Measurements from ENCODE around the gene NCOA1. TPM values are rescaled to one million over a fixed set of nuclear protein-coding genes. Genes with fewer than 3 reads are reported as not detected.

The NCOA1 gene
- polyA plus RNA-seq, 1 donor from 2014 or later: 8.7 TPM

- Mint-ChIP-seq H3K27ac (peak overlapping the region; percentile 97 to 98 (median 98)), H3K27me3 (no peaks in the 10 kb centered on the region), H3K4me3 (peak overlapping the region; percentile 82 to 98 (median 98)), H3K9me3 (no peaks in the 10 kb centered on the region), H3K36me3 (no peaks in the 10 kb centered on the region), H3K4me1 (peaks cover 28 to 41% (median 37%) of the 10 kb centered on the region in 3 donors)
Observed at GRCh38 chr2:24489465-24490180, 1.4 kb upstream of the NCOA1 start.

- H3K27ac Mint-ChIP-seq: peak overlapping the region; percentile 97 to 98 (median 98)
- peak overlapping the region; percentile 82 to 98 (median 98) for H3K4me3 Mint-ChIP-seq
- H3K27me3 Mint-ChIP-seq: no peaks in the 10 kb centered on the region
- H3K4me1 Mint-ChIP-seq: peaks cover 28 to 41% (median 38%) of the 10 kb centered on the region in 3 donors
- H3K36me3 Mint-ChIP-seq: no peaks in the 10 kb centered on the region
- H3K9me3 Mint-ChIP-seq: no peaks in the 10 kb centered on the region
Observed at GRCh38 chr2:24490181-24490689, 819 bp upstream of the NCOA1 start.

GRCh38 chr2:24491542-24492420 is 727 bp downstream of the NCOA1 start:
- peaks cover 30 to 44% (median 41%) of the 10 kb centered on the region in 3 donors for H3K4me1 Mint-ChIP-seq
- peak overlapping the region; percentile 78 to 98 (median 86) for H3K4me3 Mint-ChIP-seq
- H3K27me3 Mint-ChIP-seq: no peaks in the 10 kb centered on the region
- peak overlapping the region; percentile 24 to 93 (median 75) for H3K27ac Mint-ChIP-seq
- no peaks in the 10 kb centered on the region for H3K9me3 Mint-ChIP-seq
- no peaks in the 10 kb centered on the region for H3K36me3 Mint-ChIP-seq

DNA sequence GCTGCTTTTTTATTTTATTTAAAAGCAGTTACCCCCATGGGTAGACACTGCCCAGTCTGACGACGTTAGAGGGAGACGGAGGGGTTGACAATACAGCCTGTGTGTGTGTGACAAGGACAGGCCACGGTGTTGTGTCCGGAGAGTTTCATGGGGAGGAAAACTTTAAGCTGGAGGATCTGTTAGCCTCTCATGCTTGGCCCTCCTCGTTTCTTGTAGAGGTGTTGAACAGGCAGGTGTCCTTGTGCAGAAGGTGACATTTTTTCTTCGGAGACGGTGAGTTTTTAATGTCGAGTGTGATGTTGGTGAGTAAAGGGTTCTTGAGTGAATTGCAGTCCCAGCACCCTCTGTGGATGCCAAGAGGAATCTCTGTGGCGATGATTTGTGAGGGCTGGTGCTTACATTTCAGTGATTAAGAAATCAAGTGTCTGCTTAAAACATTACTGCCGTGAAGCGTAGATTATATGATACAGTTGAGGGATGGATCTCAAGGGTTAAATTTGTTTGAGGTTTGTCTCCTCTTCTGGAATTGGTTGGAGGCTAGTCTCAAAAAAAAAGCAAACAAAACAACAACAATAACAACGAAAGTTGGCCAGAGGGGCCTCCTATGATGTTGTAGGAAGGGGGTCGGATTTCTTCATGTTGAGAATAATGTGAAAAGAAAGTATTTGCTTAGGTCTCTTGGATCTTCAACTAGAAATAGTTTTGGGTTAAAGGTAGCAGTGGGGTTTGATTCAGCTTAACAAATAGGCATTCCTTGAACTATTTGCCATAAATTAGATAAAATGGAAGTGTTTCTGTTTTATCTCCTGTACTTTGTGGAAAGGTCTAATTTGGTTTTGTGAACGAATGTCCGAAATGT is 1.6 kb downstream of the NCOA1 start:
- Mint-ChIP-seq H3K4me1 (peaks cover 32 to 49% (median 41%) of the 10 kb centered on the region in 3 donors), H3K27ac (peak overlapping the region; percentile 24 to 93 (median 75)), H3K4me3 (peak overlapping the region; percentile 78 to 92 (median 85)), H3K27me3 (no peaks in the 10 kb centered on the region), H3K9me3 (no peaks in the 10 kb centered on the region), H3K36me3 (no peaks in the 10 kb centered on the region)

DNA sequence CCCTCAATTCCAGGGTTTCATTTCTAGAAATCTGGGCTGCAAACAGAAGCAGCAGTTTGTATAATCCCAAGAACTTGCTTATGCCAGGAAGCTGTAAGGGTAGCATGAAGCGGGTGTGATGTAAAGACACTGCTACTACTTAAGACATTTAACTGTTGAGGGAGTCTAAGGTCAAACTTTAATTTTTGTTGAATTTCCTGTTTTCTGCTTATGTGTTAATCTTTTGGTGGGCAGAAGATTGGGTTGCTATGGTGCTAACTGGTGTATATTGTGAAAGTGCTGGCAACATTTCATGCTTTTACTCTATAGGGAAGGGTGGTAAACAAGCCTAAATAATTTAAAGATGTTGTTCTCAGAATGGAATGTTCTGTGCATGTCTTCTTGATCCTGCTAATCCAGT is 2.7 kb downstream of the NCOA1 start:
- Mint-ChIP-seq H3K27ac (peak overlapping the region; percentile 24 to 75 (median 49)), H3K4me3 (peak overlapping the region in 3 of 4 donors; percentile 25 to 78 (median 65)), H3K9me3 (no peaks in the 10 kb centered on the region), H3K4me1 (peaks cover 36 to 54% (median 49%) of the 10 kb centered on the region in 3 donors), H3K27me3 (no peaks in the 10 kb centered on the region), H3K36me3 (no peaks in the 10 kb centered on the region)

DNA sequence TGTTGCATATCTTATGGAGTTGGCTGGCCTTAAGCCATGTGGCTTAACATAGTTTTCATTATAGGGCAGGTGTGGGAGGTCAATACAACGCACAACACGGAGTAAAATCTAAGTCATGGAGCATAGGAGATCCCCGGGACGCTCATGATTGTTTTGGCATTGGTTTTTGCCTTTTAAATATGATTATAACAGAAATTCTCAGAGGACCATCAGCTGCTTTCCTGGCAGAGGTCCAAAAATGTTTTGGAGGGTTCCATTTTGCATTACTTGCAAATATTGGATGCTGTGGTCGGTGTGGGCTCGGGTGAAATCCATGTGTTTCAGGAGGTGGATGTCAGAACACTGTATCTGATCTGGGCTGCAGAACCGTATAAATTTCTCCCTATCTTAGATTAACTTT is 3.4 kb downstream of the NCOA1 start:
- Mint-ChIP-seq H3K9me3 (no peaks in the 10 kb centered on the region), H3K4me3 (peak overlapping the region in 1 of 4 donors; percentile 78), H3K4me1 (peaks cover 34 to 52% (median 50%) of the 10 kb centered on the region in 3 donors), H3K27me3 (no peaks in the 10 kb centered on the region), H3K27ac (peak overlapping the region in 1 of 3 donors; percentile 75), H3K36me3 (no peaks in the 10 kb centered on the region)

GRCh38 chr2:24495451-24495850 is 4.4 kb downstream of the NCOA1 start:
- H3K9me3 Mint-ChIP-seq: no peaks in the 10 kb centered on the region
- H3K36me3 Mint-ChIP-seq: no peaks in the 10 kb centered on the region
- no peaks in the 10 kb centered on the region for H3K27me3 Mint-ChIP-seq
- no peak overlapping the region for H3K4me3 Mint-ChIP-seq
- H3K27ac Mint-ChIP-seq: no peak overlapping the region
- H3K4me1 Mint-ChIP-seq: peaks cover 25 to 46% (median 45%) of the 10 kb centered on the region in 3 donors

DNA sequence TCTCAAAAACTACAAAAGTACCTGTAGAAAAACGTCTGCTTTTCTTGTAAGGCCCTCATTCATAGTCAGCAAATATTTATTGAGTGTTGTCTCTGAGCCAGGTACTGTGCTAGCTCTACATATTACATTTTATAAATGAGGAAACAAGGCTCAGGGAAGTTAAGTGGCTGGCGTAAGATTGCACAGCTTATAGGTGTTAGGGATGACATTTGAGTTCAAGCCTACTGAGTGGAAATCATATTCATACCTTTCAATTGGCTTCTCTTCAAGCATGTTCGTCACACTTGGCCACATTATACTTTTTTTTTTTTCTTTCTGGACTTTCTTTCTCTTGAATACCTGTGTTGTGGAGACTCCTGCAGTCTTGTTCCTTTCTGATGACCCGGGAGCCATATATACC is 5.9 kb downstream of the NCOA1 start:
- no peak overlapping the region for H3K27ac Mint-ChIP-seq
- H3K36me3 Mint-ChIP-seq: no peaks in the 10 kb centered on the region
- no peaks in the 10 kb centered on the region for H3K9me3 Mint-ChIP-seq
- H3K4me1 Mint-ChIP-seq: peaks cover 25 to 49% (median 47%) of the 10 kb centered on the region in 3 donors
- no peaks in the 10 kb centered on the region for H3K27me3 Mint-ChIP-seq
- H3K4me3 Mint-ChIP-seq: no peak overlapping the region

DNA sequence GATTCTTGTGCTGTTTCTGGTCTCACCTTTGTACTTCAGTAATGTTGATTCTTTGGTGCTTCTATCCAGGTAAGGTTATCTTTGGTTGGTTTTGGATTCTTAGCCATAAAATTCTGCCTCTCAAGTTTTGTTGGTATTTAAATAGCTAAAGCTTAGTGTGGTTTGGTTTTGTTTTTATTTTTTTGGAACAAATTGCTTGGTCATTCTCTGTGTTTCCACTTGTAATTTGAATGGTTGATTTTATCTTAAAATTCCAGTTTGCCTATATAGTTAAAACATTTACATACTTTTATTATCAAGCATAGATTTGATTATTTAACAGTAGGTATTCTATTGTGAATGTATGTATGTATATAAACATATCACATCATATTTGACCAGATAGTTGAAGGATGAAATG is 6.6 kb downstream of the NCOA1 start:
- H3K4me3 Mint-ChIP-seq: no peak overlapping the region
- no peaks in the 10 kb centered on the region for H3K27me3 Mint-ChIP-seq
- no peak overlapping the region for H3K27ac Mint-ChIP-seq
- H3K36me3 Mint-ChIP-seq: no peaks in the 10 kb centered on the region
- H3K9me3 Mint-ChIP-seq: no peaks in the 10 kb centered on the region
- peaks cover 19 to 49% (median 46%) of the 10 kb centered on the region in 3 donors for H3K4me1 Mint-ChIP-seq

DNA sequence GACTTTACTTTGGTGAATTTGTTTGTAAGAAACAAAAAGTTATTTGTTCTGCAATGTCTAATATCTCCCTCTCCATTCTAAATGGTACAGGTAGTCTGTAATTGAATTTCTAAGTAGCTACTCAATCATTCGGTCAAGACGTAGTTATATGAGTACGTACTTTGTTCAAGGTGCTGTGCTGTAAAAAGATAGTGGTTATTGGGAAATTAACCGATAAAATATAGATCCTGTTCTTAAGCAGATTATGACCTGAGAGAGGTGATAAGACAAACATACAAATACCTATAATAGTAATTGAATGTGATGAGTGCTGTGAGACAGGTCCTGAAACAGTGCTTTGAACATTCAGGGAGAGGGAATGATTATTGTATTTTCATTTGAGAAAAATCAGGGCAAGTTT is 7.1 kb downstream of the NCOA1 start:
- Mint-ChIP-seq H3K27me3 (no peaks in the 10 kb centered on the region), H3K4me1 (peaks cover 15 to 49% (median 46%) of the 10 kb centered on the region in 3 donors), H3K36me3 (no peaks in the 10 kb centered on the region), H3K4me3 (no peak overlapping the region), H3K27ac (peak overlapping the region in 1 of 3 donors; percentile 1), H3K9me3 (no peaks in the 10 kb centered on the region)

- H3K27ac Mint-ChIP-seq: no peak overlapping the region
- peaks cover 2% of the 10 kb centered on the region for H3K36me3 Mint-ChIP-seq
- H3K9me3 Mint-ChIP-seq: no peaks in the 10 kb centered on the region
- no peaks in the 10 kb centered on the region for H3K27me3 Mint-ChIP-seq
- H3K4me1 Mint-ChIP-seq: peaks cover 17 to 52% (median 34%) of the 10 kb centered on the region in 3 donors
- no peak overlapping the region for H3K4me3 Mint-ChIP-seq
Observed at GRCh38 chr2:24501813-24502212, 10.8 kb downstream of the NCOA1 start.

DNA sequence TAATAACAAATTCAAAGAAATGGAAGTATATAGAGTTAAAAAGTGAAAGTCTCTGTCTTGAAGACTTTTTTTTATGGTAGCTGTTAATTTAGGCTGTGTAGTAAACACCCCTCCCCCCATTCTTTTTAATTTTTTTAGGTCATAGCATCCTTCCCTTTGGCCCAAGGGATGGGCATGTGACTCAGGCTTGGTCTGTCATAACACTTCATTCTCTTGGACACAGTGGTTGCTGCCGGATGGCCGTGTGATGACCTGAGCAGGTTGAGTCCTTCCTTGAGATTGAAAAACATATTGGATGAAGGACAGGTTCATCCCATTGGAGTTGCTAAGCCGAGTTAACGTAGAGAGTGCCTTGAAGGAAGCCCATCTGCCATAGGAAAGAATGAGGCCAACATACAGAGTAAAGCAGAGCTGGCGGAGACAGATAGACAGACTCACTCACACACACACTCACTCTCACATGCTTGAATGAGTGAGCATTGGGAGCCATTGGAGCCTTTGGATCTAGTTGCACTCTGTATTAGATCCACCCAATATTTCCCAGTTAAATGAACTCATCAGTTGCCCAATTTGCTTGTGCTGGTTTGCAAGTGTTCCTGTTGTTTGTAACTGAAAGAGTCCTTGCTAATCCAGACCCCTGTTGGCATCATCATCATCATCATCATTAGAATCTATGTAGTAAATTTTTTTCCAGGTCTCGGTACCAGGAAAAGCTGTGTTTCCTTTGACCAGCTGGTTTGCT is 14.7 kb downstream of the NCOA1 start:
- H3K27ac Mint-ChIP-seq: peak overlapping the region in 1 of 3 donors; percentile 25
- peaks cover 31 to 63% (median 40%) of the 10 kb centered on the region in 3 donors for H3K4me1 Mint-ChIP-seq
- H3K36me3 Mint-ChIP-seq: peaks cover 2% of the 10 kb centered on the region

DNA sequence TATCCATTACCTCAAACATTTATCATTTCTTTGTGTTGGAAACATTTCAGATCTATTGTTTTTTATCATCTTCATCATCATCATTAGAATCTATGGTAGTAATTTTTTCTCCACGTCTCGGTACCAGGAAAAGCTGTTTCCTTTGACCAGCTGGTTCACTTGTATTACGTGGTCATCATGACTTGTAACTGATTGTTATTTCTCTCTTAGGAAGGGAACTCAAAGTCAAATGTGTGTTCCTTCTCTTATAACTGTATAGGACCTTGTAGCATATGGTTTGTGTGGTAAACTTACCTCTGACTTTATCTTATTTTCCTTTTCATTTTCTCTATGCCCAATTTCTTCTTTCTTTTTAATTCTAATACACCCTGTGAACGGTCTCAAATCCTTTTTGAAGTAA is 16.5 kb downstream of the NCOA1 start:
- Mint-ChIP-seq H3K27ac (no peak overlapping the region), H3K4me3 (peak overlapping the region in 1 of 4 donors; percentile 49), H3K36me3 (peaks cover 8% of the 10 kb centered on the region), H3K4me1 (peaks cover 39 to 59% (median 51%) of the 10 kb centered on the region in 3 donors), H3K27me3 (no peaks in the 10 kb centered on the region), H3K9me3 (no peaks in the 10 kb centered on the region)

More for the DNA sequence above, 14.7 kb downstream of the NCOA1 start:
- Mint-ChIP-seq H3K27me3 (no peaks in the 10 kb centered on the region), H3K4me3 (peak overlapping the region in 1 of 4 donors; percentile 61), H3K9me3 (no peaks in the 10 kb centered on the region)

GRCh38 chr2:24508878-24509277 is 17.8 kb downstream of the NCOA1 start:
- H3K27ac Mint-ChIP-seq: peak overlapping the region in 2 of 3 donors; percentile 12 to 13
- no peak overlapping the region for H3K4me3 Mint-ChIP-seq
- peaks cover 8% of the 10 kb centered on the region for H3K36me3 Mint-ChIP-seq
- no peaks in the 10 kb centered on the region for H3K9me3 Mint-ChIP-seq
- no peaks in the 10 kb centered on the region for H3K27me3 Mint-ChIP-seq
- H3K4me1 Mint-ChIP-seq: peaks cover 44 to 50% (median 49%) of the 10 kb centered on the region in 3 donors

All from IgD-negative memory B cell (primary cell).